T-cell (primary cell): ENCODE measurements around the gene SRGAP2B. TPM values are rescaled to one million over a fixed set of nuclear protein-coding genes. Genes with fewer than 3 reads are reported as not detected.
"Not testable (repeated sequence)": the region's sequence is repeated elsewhere in the genome, so short reads cannot be mapped to it uniquely, and the experiment has no call there.

Source experiments
- ATAC-seq, 4 experiments: fragments of 200-7000 bp in 3 of 4; fragments of 150-1000 bp in 1 of 4; cut with Tn5 transposase; replicated peaks in 1 of 4; 1 replicate in 3 of 4; 2 replicates in 1 of 4; pipeline ENCODE4 v1.10.0; 2021; ENCODE audit warnings: moderate library complexity in 3 of 4, mild to moderate bottlenecking in 2 of 4, moderate number of reproducible peaks in 1 of 4
- CTCF ChIA-PET, 2 donors: fragments of 300-600 bp; sonication (Branson Sonifier 250); formaldehyde crosslinking; loops; one replicate each; lab custom pipeline; 2022; ENCODE audit warnings: antibody characterized with exemption in 2 of 2; lab: Charles Lee
- POLR2A ChIA-PET, 2 donors: fragments of 300-600 bp; sonication (Branson Sonifier 250); formaldehyde crosslinking; loops; one replicate each; lab custom pipeline; 2022; ENCODE audit warnings: antibody characterized with exemption in 2 of 2; lab: Charles Lee
- DNase-seq, 35 experiments: peaks; one replicate each; pipeline versions ENCODE4 v3.0.0 to v3.0.0-alpha.2; 2013 to 2023
- H3K27ac ChIP-seq: one replicate; pipeline ENCODE4 v1.5.1; 2013; ENCODE audit warnings: low read length
- H3K27me3 ChIP-seq, 2 experiments: replicated peaks in 1 of 2; 1 replicate in 1 of 2; 2 replicates in 1 of 2; pipeline versions ENCODE4 v1.6.1 to v1.7.0; 2013; ENCODE audit warnings: low read length in 1 of 2, mixed read lengths in 1 of 2; ENCODE audit not compliant: control insufficient read depth in 2 of 2, insufficient read depth in 2 of 2; ENCODE audit errors: extremely low read depth in 1 of 2
- H3K36me3 ChIP-seq, 2 donors: 1 replicate in 1 of 2; 2 replicates in 1 of 2; pipeline versions ENCODE4 v1.6.1 to v1.7.0; 2013; ENCODE audit warnings: low read length in 1 of 2; ENCODE audit not compliant: control insufficient read depth in 2 of 2, insufficient read depth in 1 of 2; ENCODE audit errors: extremely low read depth in 1 of 2
- H3K4me1 ChIP-seq, 2 experiments: 1 replicate in 1 of 2; 2 replicates in 1 of 2; pipeline versions ENCODE4 v1.6.1 to v1.7.0; 2013; ENCODE audit warnings: low read length in 2 of 2, mixed read lengths in 1 of 2; ENCODE audit not compliant: insufficient read depth in 2 of 2, control insufficient read depth in 1 of 2; ENCODE audit errors: extremely low read depth in 1 of 2
- H3K4me3 ChIP-seq, 2 donors: 1 replicate in 1 of 2; 2 replicates in 1 of 2; pipeline versions ENCODE4 v1.5.1 to v1.7.0; 2013; ENCODE audit warnings: mild to moderate bottlenecking in 2 of 2, low read length in 1 of 2, moderate library complexity in 1 of 2; ENCODE audit not compliant: control insufficient read depth in 1 of 2; ENCODE audit errors: extremely low read depth in 1 of 2
- H3K9me3 ChIP-seq: 2 replicates; pipeline ENCODE4 v1.7.0; 2013
- H3K27ac Mint-ChIP-seq, 2 donors: one replicate each; pipeline ENCODE4 v1.8.0; 2020 to 2021; ENCODE audit warnings: mild to moderate bottlenecking in 2 of 2, mixed read lengths in 2 of 2
- H3K27me3 Mint-ChIP-seq, 2 donors: one replicate each; pipeline ENCODE4 v1.8.0; 2021 to 2022; ENCODE audit warnings: mixed read lengths in 2 of 2
- H3K36me3 Mint-ChIP-seq: one replicate; pipeline ENCODE4 v1.8.0; 2021; ENCODE audit warnings: mixed read lengths
- H3K4me1 Mint-ChIP-seq, 3 donors: one replicate each; pipeline ENCODE4 v1.8.0; 2020 to 2022; ENCODE audit warnings: mixed read lengths in 3 of 3, mild to moderate bottlenecking in 1 of 3
- H3K4me3 Mint-ChIP-seq, 3 donors: one replicate each; pipeline ENCODE4 v1.8.0; 2020 to 2022; ENCODE audit warnings: mild to moderate bottlenecking in 3 of 3, mixed read lengths in 3 of 3, moderate library complexity in 3 of 3
- H3K9me3 Mint-ChIP-seq, 3 donors: one replicate each; pipeline ENCODE4 v1.8.0; 2020 to 2022; ENCODE audit warnings: mixed read lengths in 3 of 3
- WGBS: methylation state at CpG from one replicate; pipeline ENCODE4 v1.1.5; 2013; ENCODE audit warnings: missing lambda C conversion rate; ENCODE audit not compliant: insufficient coverage; 5-methylcytosine and 5-hydroxymethylcytosine counted together
- total RNA-seq, 35 experiments: library from RNA in 6 of 35; stranded (reverse) in 6 of 35; fragments of 120-200 nt in 1 of 35; gene quantifications; one replicate each; pipeline versions ENCODE4 v1.2.1 to v1.2.4 and lab custom pipeline; 2013 to 2026

Gene SRGAP2B
- total RNA-seq, 5 donors from 2014 or later (not counting 1 experiment from before 2014, with no cell fraction given) = 9.3 to 24.9 (median 21.8) TPM

DNA sequence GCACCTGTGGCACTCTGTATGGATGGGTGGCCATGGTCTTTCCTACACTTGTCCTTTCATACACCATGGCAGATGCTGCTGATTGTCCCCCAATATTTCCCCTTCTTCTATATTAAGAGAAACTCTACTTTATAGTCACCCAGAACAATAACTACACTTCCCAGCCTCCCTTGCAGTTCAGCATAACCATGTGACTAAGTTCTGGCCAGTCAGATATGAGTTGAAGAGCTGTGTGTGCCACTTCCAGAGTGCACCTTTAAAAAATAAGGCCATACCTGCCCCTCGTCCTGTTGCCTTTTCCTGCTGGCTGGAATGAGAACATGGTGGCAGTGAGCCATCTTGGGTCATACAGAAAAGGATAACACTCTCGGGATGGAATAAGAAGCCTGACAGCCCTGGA, 108.0 kb downstream of the SRGAP2B start:
- H3K27ac Mint-ChIP-seq, POLR2A ChIA-PET: not testable (repeated sequence)

GRCh38 chr1:144986171-144986860, 108.8 kb downstream of the SRGAP2B start:
- H3K4me3 Mint-ChIP-seq, POLR2A ChIA-PET, H3K27ac ChIP-seq, DNase-seq, H3K27ac Mint-ChIP-seq, H3K36me3 ChIP-seq, H3K4me1 Mint-ChIP-seq, H3K9me3 Mint-ChIP-seq, ATAC-seq, H3K27me3 ChIP-seq, H3K36me3 Mint-ChIP-seq, H3K27me3 Mint-ChIP-seq, H3K4me3 ChIP-seq, H3K4me1 ChIP-seq, H3K9me3 ChIP-seq, CTCF ChIA-PET: not testable (repeated sequence)
- no CpG with 5 or more reads among the region's 7 CpGs for WGBS

More for the DNA sequence above, 108.0 kb downstream of the SRGAP2B start:
- H3K4me3 ChIP-seq, ATAC-seq, H3K27ac ChIP-seq, H3K36me3 Mint-ChIP-seq, H3K9me3 ChIP-seq, H3K4me1 ChIP-seq, H3K4me1 Mint-ChIP-seq, H3K27me3 ChIP-seq, DNase-seq, H3K36me3 ChIP-seq, CTCF ChIA-PET, H3K4me3 Mint-ChIP-seq, H3K9me3 Mint-ChIP-seq, H3K27me3 Mint-ChIP-seq: not testable (repeated sequence)
- WGBS = no CpG with 5 or more reads among the region's 2 CpGs

DNA sequence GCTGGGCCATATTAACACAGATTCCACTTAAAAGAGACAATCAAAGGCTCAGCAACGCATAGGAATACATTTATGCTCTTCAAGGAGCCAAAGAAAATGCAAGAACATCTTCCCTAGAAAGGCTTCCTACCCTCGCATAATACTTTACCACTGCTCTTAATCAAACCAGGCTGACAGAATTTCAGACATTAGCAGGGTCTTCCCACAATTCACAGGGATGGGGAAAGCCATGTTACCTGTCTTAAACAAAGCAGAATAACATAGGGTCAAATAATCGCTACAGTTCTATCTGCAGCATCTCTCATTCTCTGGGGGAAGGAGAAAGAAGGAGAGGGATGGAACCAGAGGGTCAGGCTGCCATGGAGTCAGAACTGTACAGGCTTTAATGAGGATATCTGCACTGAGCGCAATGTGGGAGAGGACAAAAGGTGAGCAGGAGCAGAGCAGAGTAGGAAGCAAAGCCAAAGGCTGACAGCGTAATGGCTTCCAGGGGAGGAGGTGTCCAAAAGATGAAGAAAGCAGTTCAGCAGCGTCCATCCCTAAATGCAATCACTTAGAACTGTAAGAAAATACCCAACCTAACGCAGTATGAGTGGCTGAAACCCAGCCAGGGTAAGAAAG, 109.5 kb downstream of the SRGAP2B start:
- H3K4me1 ChIP-seq, H3K9me3 ChIP-seq, ATAC-seq, H3K36me3 ChIP-seq, H3K27me3 ChIP-seq, H3K27me3 Mint-ChIP-seq, H3K27ac Mint-ChIP-seq, DNase-seq, H3K27ac ChIP-seq, H3K4me3 Mint-ChIP-seq, H3K9me3 Mint-ChIP-seq, POLR2A ChIA-PET, H3K4me3 ChIP-seq, H3K4me1 Mint-ChIP-seq, H3K36me3 Mint-ChIP-seq, CTCF ChIA-PET: not testable (repeated sequence)
- no CpG with 5 or more reads among the region's 7 CpGs for WGBS

- CTCF ChIA-PET, H3K4me3 Mint-ChIP-seq, POLR2A ChIA-PET, H3K9me3 ChIP-seq, H3K9me3 Mint-ChIP-seq, H3K36me3 ChIP-seq, H3K4me1 ChIP-seq, H3K4me3 ChIP-seq, H3K36me3 Mint-ChIP-seq, ATAC-seq, DNase-seq, H3K27ac ChIP-seq, H3K27me3 ChIP-seq, H3K27me3 Mint-ChIP-seq, H3K27ac Mint-ChIP-seq, H3K4me1 Mint-ChIP-seq: not testable (repeated sequence)
- no CpG with 5 or more reads among the region's 6 CpGs for WGBS
Measured at GRCh38 chr1:144982802-144983525, 112.2 kb downstream of the SRGAP2B start.

- no CpG with 5 or more reads among the region's 4 CpGs for WGBS
- H3K27me3 Mint-ChIP-seq = not testable (repeated sequence)
Measured at GRCh38 chr1:144981157-144981556, 114.0 kb downstream of the SRGAP2B start.

DNA sequence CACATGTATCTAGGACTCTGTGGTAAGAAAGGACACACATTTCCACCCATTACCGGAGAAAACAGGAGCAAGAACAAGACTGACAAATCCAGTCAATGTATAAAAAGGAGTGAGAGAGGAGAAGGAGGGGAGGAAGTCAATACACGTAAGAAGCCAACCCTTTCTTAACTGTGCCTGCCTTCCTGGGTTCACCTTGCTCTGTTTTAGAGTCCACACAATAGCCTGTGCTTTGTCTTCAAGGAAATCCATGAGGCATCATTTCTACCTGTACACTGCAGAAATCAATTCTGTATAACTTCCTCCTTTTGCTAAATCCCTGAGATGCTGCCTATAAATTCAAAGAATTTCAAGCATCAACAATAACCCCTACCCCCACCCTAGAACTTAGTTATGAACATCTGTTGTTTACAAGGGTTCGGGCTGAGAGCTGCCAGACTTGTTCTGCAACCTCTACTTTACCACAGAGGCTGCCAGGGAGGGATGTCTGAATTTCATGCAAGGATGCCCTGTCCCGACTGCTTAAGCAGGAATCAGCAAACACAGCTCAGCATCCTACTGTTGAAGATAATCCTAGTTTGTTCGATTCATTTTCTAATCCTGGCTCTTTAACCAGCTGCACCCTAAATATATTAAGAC, 115.0 kb downstream of the SRGAP2B start:
- H3K4me1 ChIP-seq, DNase-seq, H3K4me3 Mint-ChIP-seq, H3K27ac Mint-ChIP-seq, H3K36me3 Mint-ChIP-seq, H3K27me3 Mint-ChIP-seq, H3K4me1 Mint-ChIP-seq, ATAC-seq, H3K27ac ChIP-seq, H3K9me3 Mint-ChIP-seq, CTCF ChIA-PET, H3K9me3 ChIP-seq, H3K27me3 ChIP-seq, POLR2A ChIA-PET, H3K4me3 ChIP-seq, H3K36me3 ChIP-seq: not testable (repeated sequence)
- WGBS = no CpG with 5 or more reads among the region's 5 CpGs

More at GRCh38 chr1:144981157-144981556, 114.0 kb downstream of the SRGAP2B start:
- H3K36me3 Mint-ChIP-seq, H3K9me3 Mint-ChIP-seq, ATAC-seq, H3K27me3 ChIP-seq, H3K4me1 ChIP-seq, H3K9me3 ChIP-seq, H3K27ac ChIP-seq, H3K36me3 ChIP-seq, CTCF ChIA-PET, DNase-seq, H3K4me1 Mint-ChIP-seq, H3K4me3 Mint-ChIP-seq, POLR2A ChIA-PET, H3K27ac Mint-ChIP-seq, H3K4me3 ChIP-seq: not testable (repeated sequence)
